ENCODE data around the gene IFT25.

IFT25 gene

GRCh38 chr1:53956308-53957168 is 11.0 kb upstream of the IFT25 start:
- no peak for DNase-seq

DNA sequence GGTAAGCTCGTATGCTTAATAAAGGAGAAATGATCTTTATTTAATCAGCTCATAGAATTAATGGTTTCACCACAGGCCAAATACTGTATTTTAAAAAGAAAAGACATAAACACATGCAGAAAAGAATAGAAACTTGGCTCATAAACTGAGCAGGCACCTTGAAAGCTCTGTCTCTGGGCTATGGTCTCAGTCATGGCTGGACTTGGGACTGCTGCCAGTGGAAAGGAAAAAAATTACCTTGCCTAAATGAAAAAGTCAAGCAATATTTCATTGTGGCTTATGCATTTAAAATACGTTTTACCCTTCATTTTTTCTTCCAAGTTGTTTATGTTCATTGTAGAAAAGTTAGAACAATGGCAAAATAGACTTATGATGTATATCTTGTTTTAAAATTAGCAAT is 8.6 kb upstream of the IFT25 start:
- no peak for DNase-seq

DNA sequence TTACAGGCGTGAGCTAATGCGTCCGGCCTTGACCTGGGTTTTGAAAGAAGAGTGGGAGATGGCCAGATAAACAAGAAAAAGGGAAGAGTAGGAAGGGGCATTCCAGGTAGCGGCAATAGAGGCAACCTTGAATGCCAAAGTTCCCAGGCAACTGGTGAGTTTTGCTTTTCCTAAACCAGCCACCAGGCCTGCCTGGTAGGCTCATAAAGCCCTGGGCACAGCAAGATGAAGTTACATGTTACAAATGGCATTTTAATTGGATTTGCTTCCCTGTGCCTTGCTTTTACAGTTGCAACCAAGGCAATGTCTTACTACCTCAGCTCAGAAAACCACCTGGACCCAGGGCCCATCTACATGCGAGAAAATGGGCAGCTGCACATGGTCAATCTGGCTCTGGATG is 6.2 kb upstream of the IFT25 start:
- DNase-seq = no peak

GRCh38 chr1:53949023-53949990 is 3.8 kb upstream of the IFT25 start:
- DNase-seq = peak; percentile 51

DNA sequence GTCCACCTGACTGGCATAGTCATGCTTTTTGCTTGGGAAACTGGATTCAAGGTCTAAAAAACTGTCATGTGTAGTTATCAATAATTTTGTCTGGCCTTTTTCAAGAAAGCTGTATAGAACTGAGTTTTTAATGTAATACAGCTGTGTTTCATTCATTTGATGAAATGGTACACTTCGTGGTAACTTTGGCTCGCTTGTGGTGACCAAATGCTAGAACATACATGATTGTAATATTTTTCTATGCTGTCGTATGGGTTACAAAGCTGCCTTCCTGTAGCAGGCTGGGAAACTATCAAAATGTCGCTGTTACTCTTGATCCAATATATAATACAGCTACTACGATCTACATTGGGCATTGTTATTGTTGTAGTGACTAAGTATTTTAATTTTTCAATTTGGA is 2.8 kb upstream of the IFT25 start:
- no peak for DNase-seq

DNA sequence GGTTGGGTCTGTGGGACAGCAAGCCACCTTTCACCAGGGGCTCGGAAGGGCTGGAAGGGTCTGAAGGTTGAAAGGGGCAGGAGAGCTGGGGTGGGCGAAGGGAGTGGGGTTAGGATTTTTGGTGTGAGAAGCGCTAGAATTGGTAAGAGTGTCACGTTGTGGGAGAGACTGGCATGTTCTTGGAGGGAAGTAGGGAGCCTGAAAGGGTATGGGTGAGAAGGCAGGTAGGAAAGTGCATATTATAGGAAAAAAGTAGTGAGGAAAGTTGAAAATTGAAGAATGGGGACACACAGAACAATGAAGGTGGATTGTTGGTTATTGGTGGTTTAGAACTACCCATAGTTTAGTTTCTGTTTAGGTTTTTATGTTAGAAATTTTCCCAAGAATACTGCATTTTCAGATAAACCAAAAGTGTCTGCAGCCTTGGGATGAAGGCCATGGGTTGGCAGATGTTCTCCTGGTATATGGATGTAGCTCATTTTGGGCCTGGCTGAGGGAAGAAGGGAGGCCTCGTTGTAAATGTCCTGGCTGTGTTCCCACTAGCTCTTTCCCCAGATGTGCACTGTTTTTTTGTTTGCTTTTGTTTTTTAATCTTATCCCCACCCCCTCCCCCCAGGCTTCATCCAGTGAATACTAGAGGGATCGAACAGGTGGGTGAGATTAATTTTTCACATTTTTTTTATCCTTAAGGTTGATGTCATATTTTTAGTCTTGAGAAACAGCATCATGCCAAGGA is 1.8 kb upstream of the IFT25 start:
- DNase-seq = no peak

DNA sequence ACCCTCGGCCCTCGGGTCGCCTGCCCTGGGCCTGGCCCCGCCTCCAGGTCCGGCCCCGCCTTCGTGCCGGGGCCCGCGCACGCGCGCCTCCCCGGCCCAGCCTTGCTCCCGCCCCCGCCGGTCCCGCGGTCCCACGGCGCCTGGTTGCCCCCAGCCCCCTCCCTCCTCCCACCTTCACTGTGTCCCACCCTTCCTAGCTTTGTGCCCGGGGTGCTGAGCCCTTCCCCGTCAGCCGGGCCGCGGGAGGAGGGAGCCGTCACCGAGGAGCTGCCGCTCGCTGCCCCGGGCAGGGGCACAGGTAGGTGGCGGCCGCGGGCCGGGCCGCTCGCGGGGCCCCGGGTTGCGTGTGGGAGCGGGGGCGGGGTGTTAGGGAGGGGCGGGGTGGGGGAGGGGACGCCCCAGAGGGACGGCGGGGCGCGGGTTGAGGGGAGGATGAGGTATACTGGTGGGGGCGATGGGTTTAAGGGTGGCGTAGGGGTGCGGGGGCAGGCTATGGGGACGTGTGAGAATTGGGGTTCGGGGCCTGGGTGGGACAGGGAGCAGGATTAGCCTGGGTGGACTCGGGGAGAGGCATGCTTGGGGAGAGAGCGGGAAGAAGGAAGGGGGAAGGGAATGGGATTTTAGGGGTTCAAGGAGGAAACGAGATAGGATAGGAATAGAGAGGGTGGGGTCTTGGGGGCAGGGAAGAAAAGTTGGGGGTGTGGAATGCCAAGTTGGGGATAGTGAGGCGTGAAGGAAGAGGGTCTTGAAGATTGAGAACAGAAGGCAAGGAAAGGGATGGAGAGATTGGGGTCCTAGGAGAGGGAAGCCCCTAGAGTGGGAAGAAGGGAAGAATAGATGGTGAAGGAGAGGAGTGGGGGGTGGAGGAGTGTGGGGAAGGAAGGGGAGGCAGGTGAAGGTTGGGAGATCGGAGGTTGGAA is 1.0 kb upstream of the IFT25 start, which contains the start of gene LRRC42:
Gene LRRC42 (plus strand): TSS at position 99 of the 920 bp plus-strand sequence. CDS start 5,650 bp downstream, outside the sequence.
- DNase-seq = no peak

GRCh38 chr1:53945183-53945432 is 391 bp downstream of the IFT25 start:
- no peak for DNase-seq

GRCh38 chr1:53944469-53945182 is 873 bp downstream of the IFT25 start:
- DNase-seq = no peak

DNA sequence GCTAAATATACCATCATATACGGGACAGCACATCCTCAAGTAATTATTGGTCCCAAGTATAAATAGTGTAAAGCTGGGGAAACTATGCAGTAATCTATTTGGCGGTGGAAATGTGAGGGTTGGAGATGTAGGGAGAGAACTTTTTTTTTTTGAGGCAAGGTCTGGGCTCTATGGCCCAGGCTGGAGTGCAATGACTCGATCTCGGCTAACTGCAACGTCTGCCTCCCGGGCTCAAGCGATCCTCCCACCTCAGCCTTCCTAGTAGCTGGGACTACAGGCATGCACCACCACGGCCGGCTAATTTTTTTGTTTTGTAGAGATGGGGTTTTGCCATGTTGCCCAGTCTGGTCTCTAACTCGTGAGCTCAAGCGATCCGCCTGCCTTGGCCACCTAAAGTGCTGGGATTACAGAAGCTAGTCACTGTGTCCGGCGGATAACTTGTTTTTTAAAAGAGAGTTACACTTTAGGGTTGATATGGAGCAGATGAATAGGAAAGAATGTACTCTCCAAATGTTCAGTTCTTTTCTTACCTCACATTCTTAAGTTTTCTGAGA is 1.9 kb downstream of the IFT25 start:
- no peak for DNase-seq

DNA sequence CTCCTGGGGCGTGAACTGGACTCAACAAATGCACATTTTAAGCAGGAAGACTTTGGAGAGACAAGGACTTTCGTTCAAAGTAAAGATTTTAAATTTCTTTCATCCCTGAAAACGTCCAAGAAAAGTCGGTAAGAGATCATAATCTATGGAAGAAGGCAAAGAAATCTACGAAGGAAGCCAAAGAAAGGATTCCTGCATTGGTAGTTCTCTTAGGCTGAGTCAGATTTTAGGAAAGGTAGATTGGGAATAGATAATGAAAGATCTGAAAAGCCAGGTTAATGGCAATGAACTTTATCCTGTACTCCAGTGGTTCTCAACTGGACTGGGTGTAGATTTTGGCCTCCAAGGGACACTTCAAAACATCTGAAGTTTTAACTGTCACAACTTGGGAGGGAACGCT is 2.4 kb downstream of the IFT25 start:
- DNase-seq = no peak

DNA sequence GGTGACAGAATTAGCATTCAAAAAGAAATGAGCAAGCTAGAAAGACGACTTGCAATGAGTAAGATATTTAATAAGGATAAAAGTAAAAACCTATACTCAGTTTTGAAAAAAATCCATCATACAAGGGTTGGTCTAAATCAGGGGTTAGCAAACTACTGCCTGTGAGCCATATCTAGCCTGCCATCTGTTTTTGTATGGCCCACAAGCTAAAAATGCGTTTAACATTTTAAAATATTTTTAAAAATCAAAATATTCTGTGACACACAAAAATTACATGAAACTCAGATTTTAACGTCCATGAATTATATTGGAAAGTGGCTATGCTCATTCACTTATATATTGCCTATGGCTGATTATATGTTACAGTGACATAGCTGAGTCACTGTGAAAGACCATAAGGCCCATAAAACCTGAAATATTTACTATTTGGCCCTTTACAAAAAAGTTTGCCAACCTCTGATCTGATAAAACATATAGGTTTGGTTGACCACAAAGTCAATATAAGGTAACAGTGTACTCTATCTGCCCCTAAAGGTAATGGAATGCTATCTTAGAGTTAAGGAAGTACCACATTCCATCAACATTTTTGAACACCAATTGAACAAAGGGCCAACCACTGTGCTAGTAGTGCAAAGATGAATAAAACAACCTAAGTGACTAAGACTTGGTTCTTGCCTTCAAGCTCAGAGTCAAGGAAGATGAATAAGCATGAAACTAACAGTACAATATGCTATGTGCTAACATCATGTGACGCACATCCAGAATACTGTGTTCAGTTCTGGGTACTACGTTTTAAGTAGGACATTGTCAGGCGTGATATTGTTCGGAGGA is 3.2 kb downstream of the IFT25 start:
- DNase-seq = no peak

- DNase-seq = no peak
Observed at GRCh38 chr1:53938136-53938830, 7.2 kb downstream of the IFT25 start.

DNA sequence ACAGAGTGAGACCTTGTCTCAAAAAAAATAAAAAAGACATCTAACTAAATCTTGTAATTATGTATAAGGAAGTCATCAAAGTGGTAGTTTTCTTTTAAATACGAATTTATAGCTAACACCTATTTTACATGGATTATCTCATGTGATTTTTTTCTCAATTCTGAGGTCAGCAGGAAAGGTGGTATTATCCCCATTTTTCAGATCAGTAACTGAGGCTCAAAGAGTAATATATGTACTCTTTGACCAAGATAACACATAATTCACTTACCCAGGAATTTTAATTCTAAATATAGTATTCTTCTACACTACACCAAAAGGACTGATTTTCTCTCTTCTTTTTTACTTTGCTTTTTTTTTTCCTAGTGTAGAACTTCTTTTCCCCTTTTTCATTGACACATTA is 9.1 kb downstream of the IFT25 start:
- no peak for DNase-seq

- no peak for DNase-seq
Observed at GRCh38 chr1:53934170-53934765, 11.2 kb downstream of the IFT25 start.

DNA sequence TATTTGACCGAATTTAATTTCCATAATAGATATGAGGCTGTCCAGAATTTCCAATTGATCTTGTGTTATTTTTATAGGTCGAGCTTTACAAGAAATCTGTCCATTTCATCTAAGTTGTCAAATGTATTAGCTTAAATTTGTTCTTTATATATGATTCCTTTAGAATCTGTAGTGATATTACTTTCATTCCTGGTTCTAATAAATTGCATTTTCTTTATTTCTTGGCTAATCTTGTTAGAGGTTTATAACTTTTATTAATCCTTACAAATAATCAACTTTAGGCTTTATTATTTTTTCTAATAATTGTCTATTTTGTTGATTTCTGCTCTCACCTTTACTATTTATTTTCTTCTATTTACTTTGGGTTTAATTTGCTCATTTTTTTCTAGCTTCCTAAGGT is 14.0 kb downstream of the IFT25 start:
- DNase-seq = no peak

DNA sequence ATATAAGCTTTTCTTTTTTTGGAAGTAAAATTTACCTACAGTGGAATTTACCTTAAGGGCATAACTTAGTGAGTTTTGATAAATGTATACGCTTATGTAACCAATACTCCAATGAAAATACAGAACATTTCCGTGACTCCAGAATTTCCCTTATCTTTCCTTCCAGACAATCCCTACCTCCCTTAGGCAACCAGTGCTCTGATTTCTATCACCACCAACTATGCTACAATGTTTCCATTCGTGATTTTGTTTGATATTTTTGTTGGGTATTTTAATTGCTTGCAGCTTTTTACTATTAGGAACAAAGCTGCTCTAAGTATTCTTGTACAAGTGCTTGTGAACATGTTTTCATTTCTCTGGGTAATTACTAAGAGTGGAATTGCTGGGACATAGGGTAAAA is 14.6 kb downstream of the IFT25 start:
- DNase-seq = no peak

DNA sequence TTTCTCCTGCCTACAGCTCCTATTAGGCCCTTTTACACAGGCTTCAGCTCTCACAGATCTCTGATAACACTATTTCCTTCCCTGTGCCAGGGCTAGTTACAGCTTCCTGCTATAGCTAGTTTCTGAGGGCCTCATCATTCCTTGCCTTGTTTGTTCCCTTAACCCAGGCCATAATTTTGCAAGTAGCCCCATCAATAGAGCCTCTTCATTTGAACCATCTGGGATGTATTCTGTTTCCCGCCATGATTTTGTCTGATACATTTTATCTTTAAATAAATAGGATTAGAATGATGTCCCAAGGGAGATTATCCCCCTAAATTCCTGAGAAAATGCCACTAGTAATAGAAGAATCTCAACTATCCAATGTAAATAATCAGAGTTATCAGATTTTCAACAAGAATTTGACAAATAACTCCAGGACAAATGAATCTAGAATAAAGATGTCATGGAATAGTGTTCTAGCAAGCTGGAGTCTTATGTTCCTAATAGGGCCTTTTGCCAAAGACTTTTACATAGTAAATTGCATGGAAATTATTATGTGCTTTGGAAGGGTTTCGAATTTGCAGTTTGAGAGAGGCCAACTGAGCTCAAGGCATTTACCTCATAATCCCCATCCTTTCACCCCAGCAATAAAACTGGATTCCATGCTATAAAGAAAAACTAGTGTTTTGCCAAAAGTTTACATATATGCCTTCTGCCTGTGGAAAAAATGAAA is 16.1 kb downstream of the IFT25 start:
- DNase-seq = peak; percentile 62
